Uterus (tissue), 2 donors: ENCODE measurements around the gene NCMAP.

Experiments
- CTCF ChIP-seq, 4 experiments: fragments of 200-600 bp in 2 of 4; fragments of 450-650 bp in 2 of 4; sonication (generic) in 2 of 4; IDR thresholded peaks; one replicate each; pipeline ENCODE4 v1.5.1; 2016 to 2019; ENCODE audit warnings: antibody characterized with exemption in 4 of 4, mild to moderate bottlenecking in 2 of 4, moderate library complexity in 1 of 4
- POLR2A ChIP-seq, 2 donors: fragments of 450-650 bp; IDR thresholded peaks; one replicate each; pipeline ENCODE4 v1.6.1; 2016; ENCODE audit warnings: antibody characterized with exemption in 2 of 2, mild to moderate bottlenecking in 1 of 2, moderate library complexity in 1 of 2

- no peak for TF ChIP-seq CTCF (IDR thresholded peaks at IDR 0.05)
- no peak for TF ChIP-seq POLR2A (IDR thresholded peaks at IDR 0.05)
Observed at GRCh38 chr1:24525606-24526005, 30.3 kb upstream of the NCMAP start.
